GM10266 (cell line): Measurements from ENCODE around the gene CBFB.
"Not testable (repeated sequence)": the region's sequence is repeated elsewhere in the genome, so short reads cannot be mapped to it uniquely, and the experiment has no call there.

ENCODE experiments used
- DNase-seq: peaks from one replicate; pipeline ENCODE4 v3.0.0; 2012; ENCODE audit errors: extremely low spot score
- CTCF ChIP-seq: IDR thresholded peaks from 2 replicates; pipeline ENCODE4 v1.5.1; 2012; ENCODE audit warnings: mild to moderate bottlenecking, low read depth; ENCODE audit not compliant: control insufficient read depth, insufficient read depth; ENCODE audit errors: missing control alignments

Gene CBFB

GRCh38 chr16:67028696-67029253 is at the start of gene CBFB:
TSS of gene CBFB (plus strand) at chr16:67029149. CDS start at chr16:67029408, 259 bp downstream.
- TF ChIP-seq CTCF: peak; percentile 1
- peak; percentile 98 for DNase-seq

- TF ChIP-seq CTCF: no peak
- DNase-seq: no peak
Measured at GRCh38 chr16:66983033-66983432, 45.9 kb upstream of the CBFB start.

- TF ChIP-seq CTCF: no peak
- no peak for DNase-seq
Measured at GRCh38 chr16:66984892-66985311, 44.0 kb upstream of the CBFB start.

- no peak for DNase-seq
- TF ChIP-seq CTCF: no peak
Measured at GRCh38 chr16:66986559-66986958, 42.4 kb upstream of the CBFB start.

GRCh38 chr16:66988197-66988788 is 40.7 kb upstream of the CBFB start, which contains the start of gene CES4A:
TSS of gene CES4A (plus strand) at chr16:66988589. CDS start at chr16:66988773, 184 bp downstream.
- DNase-seq: no peak
- TF ChIP-seq CTCF: no peak

GRCh38 chr16:66991545-66992077 is 37.3 kb upstream of the CBFB start:
- TF ChIP-seq CTCF: no peak
- no peak for DNase-seq

- DNase-seq: not testable (repeated sequence)
Measured at GRCh38 chr16:66993558-66993957, 35.4 kb upstream of the CBFB start.
